ENCODE results near the gene MAST2.
A peak's percentile ranks its signal among the peaks of the same experiment; 100 is the strongest.

The MAST2 gene

GRCh38 chr1:45796946-45797345 lies 6.5 kb upstream of the MAST2 start:
- TF ChIP-seq CTCF (conservative IDR thresholded peaks at IDR 0.05), result no peak
- no peak overlapping the region for H3K27ac ChIP-seq

DNA sequence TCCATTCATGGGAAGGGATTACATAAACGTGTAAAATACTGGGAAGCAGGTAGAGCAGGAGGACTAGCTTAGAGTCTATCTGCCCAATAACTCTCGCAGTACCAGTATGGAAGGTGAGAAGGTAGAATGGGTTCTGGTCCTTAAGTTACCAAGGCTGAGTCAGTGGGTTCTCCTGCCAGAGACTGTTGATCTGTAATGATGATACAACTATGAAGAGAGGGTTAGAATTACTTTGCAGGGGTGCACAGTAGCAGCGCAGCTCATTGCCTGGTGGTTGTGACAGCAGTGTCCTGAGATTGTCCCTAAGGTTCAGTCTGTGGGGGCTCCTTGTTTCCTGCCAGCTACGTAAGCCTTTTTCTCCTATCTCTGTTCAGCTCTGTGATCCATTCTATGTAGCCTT lies 2.5 kb upstream of the MAST2 start:
- no peak for TF ChIP-seq CTCF (conservative IDR thresholded peaks at IDR 0.05)
- no peak overlapping the region for H3K27ac ChIP-seq

GRCh38 chr1:45802343-45803298 lies 791 bp upstream of the MAST2 start:
- H3K27ac ChIP-seq, result peak overlapping the region; percentile 83
- no peak for TF ChIP-seq CTCF (conservative IDR thresholded peaks at IDR 0.05)

- H3K27ac ChIP-seq, result peak overlapping the region; percentile 83
Observed at GRCh38 chr1:45803781-45804668, 613 bp downstream of the MAST2 start.

GRCh38 chr1:45804669-45804969 lies 1.2 kb downstream of the MAST2 start:
- TF ChIP-seq CTCF (conservative IDR thresholded peaks at IDR 0.05), result no peak

GRCh38 chr1:45806129-45806528 lies 2.7 kb downstream of the MAST2 start:
- no peak overlapping the region for H3K27ac ChIP-seq
- no peak for TF ChIP-seq CTCF (conservative IDR thresholded peaks at IDR 0.05)

More at GRCh38 chr1:45804669-45804969, 1.2 kb downstream of the MAST2 start:
- H3K27ac ChIP-seq, result peak overlapping the region; percentile 83

GRCh38 chr1:45809761-45810160 lies 6.3 kb downstream of the MAST2 start:
- no peak for TF ChIP-seq CTCF (conservative IDR thresholded peaks at IDR 0.05)
- no peak overlapping the region for H3K27ac ChIP-seq
